ENCODE data around the gene SCLY.

SCLY gene

GRCh38 chr2:238097201-238097987 lies 36.6 kb downstream of the SCLY start:
- no peak for DNase-seq

GRCh38 chr2:238097988-238098871 lies 37.4 kb downstream of the SCLY start:
- DNase-seq: peak in 3 of 51 donors; percentile 3 to 52 (median 46)

GRCh38 chr2:238098901-238099713 lies 38.3 kb downstream of the SCLY start:
- no peak for DNase-seq

GRCh38 chr2:238099714-238100048 lies 38.9 kb downstream of the SCLY start:
- no peak for DNase-seq

GRCh38 chr2:238100049-238100820 lies 39.4 kb downstream of the SCLY start, which contains the start of gene ESPNL:
ESPNL (plus strand) TSS chr2:238100340; CDS start chr2:238100420, 80 bp downstream.
- no peak for DNase-seq

GRCh38 chr2:238100821-238101771 lies 40.3 kb downstream of the SCLY start:
- DNase-seq: no peak

GRCh38 chr2:238101891-238102841 lies 41.4 kb downstream of the SCLY start:
- DNase-seq: no peak

GRCh38 chr2:238102865-238103264 lies 42.1 kb downstream of the SCLY start:
- no peak for DNase-seq

- DNase-seq: no peak
Observed at GRCh38 chr2:238103465-238104225, 42.8 kb downstream of the SCLY start.

GRCh38 chr2:238104226-238104690 lies 43.5 kb downstream of the SCLY start:
- no peak for DNase-seq

GRCh38 chr2:238104691-238105371 lies 44.0 kb downstream of the SCLY start:
- no peak for DNase-seq

- DNase-seq: no peak
Observed at GRCh38 chr2:238105506-238106338, 44.9 kb downstream of the SCLY start.

- DNase-seq: no peak
Observed at GRCh38 chr2:238106339-238106697, 45.5 kb downstream of the SCLY start.

GRCh38 chr2:238106698-238107524 lies 46.1 kb downstream of the SCLY start:
- no peak for DNase-seq
